Epithelial cell of proximal tubule (primary cell): Measurements from ENCODE around the gene SMIM23. TPM values are rescaled to one million over a fixed set of nuclear protein-coding genes. Genes with fewer than 3 reads are reported as not detected.

Experiments
- DNase-seq: peaks from one replicate; pipeline ENCODE4 v3.0.0-alpha.2; 2011; ENCODE audit warnings: low read depth
- H3K4me3 ChIP-seq: 2 replicates; pipeline ENCODE4 v1.5.1; 2011; ENCODE audit warnings: low read depth, mild to moderate bottlenecking, low read length
- total RNA-seq: library from RNA; depleted of rRNA; stranded (reverse); fragments of >200 nt; gene quantifications from 2 replicates; pipeline ENCODE4 v1.2.3, GENCODE V29; 2015
- TF ChIP-seq, protein P1 (sequence below): conservative IDR thresholded peaks from 2 replicates; pipeline ENCODE4 v1.5.1; 2012; ENCODE audit warnings: low read depth, mild to moderate bottlenecking, low read length

SMIM23 gene
- total RNA-seq, 1 donor from 2014 or later, result not detected

GRCh38 chr5:171826132-171826531 is 40.5 kb downstream of the SMIM23 start:
- TF ChIP-seq, protein P1, sequence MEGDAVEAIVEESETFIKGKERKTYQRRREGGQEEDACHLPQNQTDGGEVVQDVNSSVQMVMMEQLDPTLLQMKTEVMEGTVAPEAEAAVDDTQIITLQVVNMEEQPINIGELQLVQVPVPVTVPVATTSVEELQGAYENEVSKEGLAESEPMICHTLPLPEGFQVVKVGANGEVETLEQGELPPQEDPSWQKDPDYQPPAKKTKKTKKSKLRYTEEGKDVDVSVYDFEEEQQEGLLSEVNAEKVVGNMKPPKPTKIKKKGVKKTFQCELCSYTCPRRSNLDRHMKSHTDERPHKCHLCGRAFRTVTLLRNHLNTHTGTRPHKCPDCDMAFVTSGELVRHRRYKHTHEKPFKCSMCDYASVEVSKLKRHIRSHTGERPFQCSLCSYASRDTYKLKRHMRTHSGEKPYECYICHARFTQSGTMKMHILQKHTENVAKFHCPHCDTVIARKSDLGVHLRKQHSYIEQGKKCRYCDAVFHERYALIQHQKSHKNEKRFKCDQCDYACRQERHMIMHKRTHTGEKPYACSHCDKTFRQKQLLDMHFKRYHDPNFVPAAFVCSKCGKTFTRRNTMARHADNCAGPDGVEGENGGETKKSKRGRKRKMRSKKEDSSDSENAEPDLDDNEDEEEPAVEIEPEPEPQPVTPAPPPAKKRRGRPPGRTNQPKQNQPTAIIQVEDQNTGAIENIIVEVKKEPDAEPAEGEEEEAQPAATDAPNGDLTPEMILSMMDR, result no peak
- no peak for DNase-seq
- H3K4me3 ChIP-seq, result no peak overlapping the region

- DNase-seq, result no peak
- TF ChIP-seq, protein P1, result no peak
- no peak overlapping the region for H3K4me3 ChIP-seq
Measured at GRCh38 chr5:171827162-171827561, 41.5 kb downstream of the SMIM23 start.

GRCh38 chr5:171830686-171831085 is 45.1 kb downstream of the SMIM23 start:
- H3K4me3 ChIP-seq, result no peak overlapping the region
- TF ChIP-seq, protein P1, result no peak
- no peak for DNase-seq

DNA sequence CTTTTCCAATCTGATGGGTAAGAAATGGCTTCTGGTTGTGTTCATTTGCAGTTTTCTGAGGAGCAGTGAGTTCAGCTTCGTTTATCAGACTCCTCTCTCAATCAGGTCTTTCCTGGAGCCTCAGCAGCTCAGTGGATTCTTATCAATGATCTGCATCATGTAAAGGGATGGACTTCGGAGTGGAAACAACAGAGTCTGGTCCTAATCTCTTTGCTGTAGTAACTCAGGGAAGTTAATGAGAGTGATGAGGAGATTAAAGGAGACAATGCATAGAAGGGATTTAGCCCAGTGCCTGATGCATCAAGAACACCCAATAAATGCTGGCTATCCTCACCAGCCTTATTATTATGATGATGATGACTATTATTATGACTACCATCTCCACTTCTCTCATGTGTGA is 47.2 kb downstream of the SMIM23 start:
- DNase-seq, result no peak
- TF ChIP-seq, protein P1, result no peak
- H3K4me3 ChIP-seq, result no peak overlapping the region

DNA sequence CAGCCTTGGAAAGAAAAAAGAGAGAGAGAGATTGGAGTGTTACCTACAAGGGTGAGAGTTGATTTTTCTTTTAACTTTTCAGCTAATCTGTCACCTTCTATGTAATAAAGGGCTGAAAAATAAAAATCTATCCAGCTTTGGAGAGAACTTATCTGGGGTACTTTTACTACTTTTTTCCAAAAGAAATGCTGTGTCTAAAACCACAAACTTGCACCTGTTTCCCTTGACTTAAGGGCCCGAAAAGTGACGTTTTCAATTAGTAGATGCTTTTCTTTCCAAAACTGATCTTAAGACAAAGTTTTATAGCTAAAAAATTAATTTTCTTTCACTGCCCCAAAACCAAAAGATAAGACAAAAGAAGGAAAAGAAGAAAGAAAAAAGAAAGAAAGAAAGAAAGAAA is 48.8 kb downstream of the SMIM23 start:
- TF ChIP-seq, protein P1, result no peak
- no peak overlapping the region for H3K4me3 ChIP-seq
- no peak for DNase-seq

- H3K4me3 ChIP-seq, result no peak overlapping the region
- no peak for DNase-seq
- TF ChIP-seq, protein P1, result no peak
Measured at GRCh38 chr5:171835066-171835465, 49.4 kb downstream of the SMIM23 start.

- no peak for DNase-seq
- no peak overlapping the region for H3K4me3 ChIP-seq
- TF ChIP-seq, protein P1, result no peak
Measured at GRCh38 chr5:171837522-171837921, 51.9 kb downstream of the SMIM23 start.
